Mesendoderm (in vitro differentiated cells): ENCODE measurements around the gene BCL11A.

Source experiments
- DNase-seq: peaks from one replicate; pipeline ENCODE4 v3.0.0; 2013
- H2AK5ac ChIP-seq: 2 replicates; pipeline ENCODE4 v1.6.1; 2013; ENCODE audit warnings: low read length, inconsistent platforms
- H2BK120ac ChIP-seq: 2 replicates; pipeline ENCODE4 v1.6.1; 2013; ENCODE audit warnings: low read depth, mild to moderate bottlenecking, low read length, moderate library complexity, mixed read lengths
- H2BK15ac ChIP-seq: replicated peaks from 2 replicates; pipeline ENCODE4 v1.6.1; 2013; ENCODE audit warnings: low read depth, mild to moderate bottlenecking, moderate library complexity
- H2BK5ac ChIP-seq: 2 replicates; pipeline ENCODE4 v1.6.1; 2013; ENCODE audit warnings: low read length, inconsistent platforms
- H3K18ac ChIP-seq: 2 replicates; pipeline ENCODE4 v1.6.1; 2013; ENCODE audit warnings: mild to moderate bottlenecking, low read length, mixed read lengths
- H3K23ac ChIP-seq: one replicate; pipeline ENCODE4 v1.6.1; 2013; ENCODE audit warnings: low read length
- H3K27ac ChIP-seq: 2 replicates; pipeline ENCODE4 v1.5.1; 2013; ENCODE audit warnings: low read depth, mild to moderate bottlenecking, inconsistent platforms, low read length, moderate library complexity
- H3K27me3 ChIP-seq: 2 replicates; pipeline ENCODE4 v1.6.1; 2013; ENCODE audit warnings: low read length, control low read depth, mild to moderate bottlenecking, inconsistent platforms; ENCODE audit not compliant: insufficient read depth, poor library complexity
- H3K36me3 ChIP-seq: 2 replicates; pipeline ENCODE4 v1.6.1; 2013; ENCODE audit warnings: low read length, inconsistent platforms; ENCODE audit not compliant: control insufficient read depth, insufficient read depth
- H3K4ac ChIP-seq: one replicate; pipeline ENCODE4 v1.6.1; 2013; ENCODE audit warnings: low read depth, mild to moderate bottlenecking, low read length, moderate library complexity
- H3K4me1 ChIP-seq: 2 replicates; pipeline ENCODE4 v1.6.1; 2013; ENCODE audit warnings: low read depth, low read length, inconsistent platforms; ENCODE audit not compliant: control insufficient read depth
- H3K4me2 ChIP-seq: 2 replicates; pipeline ENCODE4 v1.6.1; 2013; ENCODE audit warnings: low read length
- H3K4me3 ChIP-seq: 2 replicates; pipeline ENCODE4 v1.5.1; 2013; ENCODE audit warnings: mild to moderate bottlenecking, low read length
- H3K56ac ChIP-seq: one replicate; pipeline ENCODE4 v1.6.1; 2013; ENCODE audit warnings: low read length
- H3K79me1 ChIP-seq: 2 replicates; pipeline ENCODE4 v1.6.1; 2013; ENCODE audit warnings: low read length, inconsistent platforms
- H3K79me2 ChIP-seq: 2 replicates; pipeline ENCODE4 v1.6.1; 2013; ENCODE audit warnings: mild to moderate bottlenecking, low read length; ENCODE audit not compliant: control insufficient read depth, insufficient read depth
- H3K9ac ChIP-seq: 2 replicates; pipeline ENCODE4 v1.6.1; 2013; ENCODE audit warnings: low read length, inconsistent platforms
- H4K5ac ChIP-seq: one replicate; pipeline ENCODE4 v1.6.1; 2013; ENCODE audit warnings: low read length
- H4K8ac ChIP-seq: one replicate; pipeline ENCODE4 v1.6.1; 2013; ENCODE audit warnings: low read depth, mild to moderate bottlenecking, control low read depth, low read length, moderate library complexity
- WGBS: extraction: QIAGEN DNeasy Blood & Tissue Kit; methylation state at CpG from one replicate; pipeline ENCODE4 v1.1.7; 2013; ENCODE audit warnings: low lambda C conversion rate, missing lambda C conversion rate; ENCODE audit not compliant: insufficient coverage; ENCODE audit errors: extremely low coverage; 5-methylcytosine and 5-hydroxymethylcytosine counted together

Gene BCL11A

GRCh38 chr2:60479226-60480088 is 74.0 kb downstream of the BCL11A start:
- Histone ChIP-seq H3K79me2 (peaks cover 29% of the 10 kb centered on the region), H3K9ac (no peak overlapping the region), H3K23ac (no peak overlapping the region), H3K4me2 (no peak overlapping the region), H4K5ac (no peak overlapping the region), H3K56ac (no peak overlapping the region), H3K4me3 (no peak overlapping the region), H3K4ac (no peak overlapping the region), H3K36me3 (no peaks in the 10 kb centered on the region), H2BK15ac (no peak overlapping the region), H3K18ac (no peak overlapping the region), H3K27me3 (no peaks in the 10 kb centered on the region), H2BK120ac (no peak overlapping the region), H3K4me1 (peaks cover 16% of the 10 kb centered on the region), H3K79me1 (peaks cover 22% of the 10 kb centered on the region), H2BK5ac (no peak overlapping the region), H4K8ac (no peak overlapping the region), H2AK5ac (no peak overlapping the region), H3K27ac (no peak overlapping the region)
- no CpG with 5 or more reads among the region's 22 CpGs for WGBS
- no peak for DNase-seq

DNA sequence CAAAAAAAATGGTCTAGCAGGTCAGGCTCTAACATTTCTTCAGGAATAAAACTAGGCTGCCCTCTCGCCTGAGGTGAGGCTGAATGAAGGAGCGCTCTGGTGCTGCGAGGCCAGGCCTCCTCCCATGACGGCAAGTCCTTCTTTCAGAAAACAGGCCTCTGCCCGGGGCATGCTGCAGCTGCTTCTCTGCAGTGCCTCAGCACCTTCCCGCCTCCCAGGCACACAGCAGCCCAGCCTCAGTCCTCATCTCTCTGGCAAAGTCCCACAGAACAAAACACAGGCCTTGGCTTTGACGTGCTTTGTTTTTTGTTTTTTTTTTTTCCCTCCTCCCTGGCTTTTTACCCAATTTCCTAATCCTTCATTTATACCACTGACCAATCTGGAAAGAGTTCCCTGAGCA is 74.8 kb downstream of the BCL11A start:
- Histone ChIP-seq H3K18ac (no peak overlapping the region), H4K8ac (no peak overlapping the region), H2BK5ac (no peak overlapping the region), H3K27ac (no peak overlapping the region), H3K4ac (no peak overlapping the region), H2BK120ac (no peak overlapping the region), H2AK5ac (no peak overlapping the region), H3K4me3 (no peak overlapping the region), H3K9ac (no peak overlapping the region), H4K5ac (no peak overlapping the region), H3K4me1 (peaks cover 12% of the 10 kb centered on the region), H3K23ac (no peak overlapping the region), H2BK15ac (no peak overlapping the region), H3K27me3 (no peaks in the 10 kb centered on the region), H3K79me1 (peaks cover 22% of the 10 kb centered on the region), H3K4me2 (no peak overlapping the region), H3K36me3 (no peaks in the 10 kb centered on the region), H3K56ac (no peak overlapping the region), H3K79me2 (peaks cover 29% of the 10 kb centered on the region)
- no CpG with 5 or more reads among the region's 7 CpGs for WGBS
- DNase-seq = no peak

DNA sequence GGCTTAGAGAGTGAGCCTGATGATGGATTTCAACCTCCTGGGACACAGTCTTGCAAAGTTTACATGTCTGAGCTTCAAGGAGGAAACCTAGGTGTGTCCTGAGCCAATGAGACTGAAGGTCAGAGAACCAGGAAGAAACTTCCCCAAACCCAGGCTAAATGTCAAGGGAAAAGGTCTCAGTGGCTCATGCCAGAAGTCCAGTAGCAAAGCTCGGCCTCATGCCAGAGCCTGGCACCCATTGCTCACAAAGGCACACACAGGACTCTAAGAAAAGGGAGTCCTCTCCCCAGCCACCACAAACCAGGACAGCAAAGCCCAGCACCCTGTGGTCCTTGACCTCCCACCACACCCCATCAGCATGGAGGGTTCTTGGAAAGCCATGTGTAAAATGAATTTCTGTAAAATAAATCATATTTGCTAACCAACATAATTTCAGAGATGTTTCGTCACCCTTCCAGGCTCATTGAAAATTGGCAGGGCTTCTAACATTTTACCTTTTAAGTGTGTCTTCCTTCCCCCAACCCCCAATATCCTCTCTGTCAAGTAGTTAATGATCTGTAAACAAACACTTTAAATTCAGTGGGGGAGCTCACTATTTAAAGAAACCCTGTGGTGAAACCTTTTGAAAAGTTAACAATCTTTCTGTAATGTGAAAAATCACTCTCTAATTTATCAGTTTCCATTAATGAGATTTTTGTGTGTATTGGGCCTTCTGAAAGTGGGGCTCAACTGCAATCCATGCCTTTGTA is 77.1 kb downstream of the BCL11A start:
- Histone ChIP-seq H2AK5ac (peak overlapping the region; percentile 18), H2BK120ac (no peak overlapping the region), H3K79me1 (peaks cover 24% of the 10 kb centered on the region), H3K4me2 (no peak overlapping the region), H3K9ac (no peak overlapping the region), H3K4ac (no peak overlapping the region), H3K56ac (no peak overlapping the region), H3K27me3 (no peaks in the 10 kb centered on the region), H2BK15ac (no peak overlapping the region), H2BK5ac (no peak overlapping the region), H3K27ac (no peak overlapping the region), H3K4me1 (peaks cover 16% of the 10 kb centered on the region), H3K4me3 (no peak overlapping the region), H3K36me3 (no peaks in the 10 kb centered on the region), H4K8ac (no peak overlapping the region), H4K5ac (no peak overlapping the region), H3K79me2 (peaks cover 31% of the 10 kb centered on the region), H3K18ac (peak overlapping the region; percentile 33), H3K23ac (no peak overlapping the region)
- DNase-seq = no peak
- WGBS = no CpG with 5 or more reads among the region's 2 CpGs

DNA sequence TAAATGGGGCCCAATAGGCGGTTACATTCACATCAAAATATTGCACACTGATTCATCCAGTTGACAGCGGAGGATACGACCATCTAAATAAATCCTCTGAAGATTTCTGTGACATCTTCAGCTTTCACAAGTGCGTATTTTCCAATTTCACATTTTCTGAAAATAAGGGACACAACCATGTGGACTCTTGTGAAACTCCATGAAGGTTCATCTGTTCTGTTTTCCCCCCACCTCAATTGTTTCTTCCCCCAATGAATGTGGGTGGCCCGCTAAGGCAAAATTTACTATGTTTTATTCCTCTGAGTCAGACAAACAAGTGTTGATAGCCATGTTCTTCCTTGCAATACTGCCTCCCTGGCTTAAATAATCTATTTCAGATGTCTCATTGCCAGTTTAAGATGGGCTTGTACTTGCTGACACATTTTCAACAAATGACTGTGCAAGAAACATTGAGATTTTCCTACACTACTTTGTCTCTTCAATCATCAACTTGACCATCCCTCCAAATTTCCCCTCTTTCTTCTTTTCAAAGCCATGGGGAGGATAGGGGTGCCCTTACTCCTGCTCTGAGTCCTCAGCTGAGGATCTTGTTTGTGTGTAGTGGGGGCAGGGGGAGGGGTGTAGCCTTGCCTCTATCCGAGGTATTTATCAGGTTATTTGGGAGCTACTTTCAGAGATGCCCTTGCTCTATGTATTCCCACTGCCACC is 78.2 kb downstream of the BCL11A start:
- Histone ChIP-seq H3K9ac (no peak overlapping the region), H3K18ac (no peak overlapping the region), H3K23ac (no peak overlapping the region), H2AK5ac (no peak overlapping the region), H2BK15ac (no peak overlapping the region), H4K5ac (no peak overlapping the region), H3K27me3 (no peaks in the 10 kb centered on the region), H3K4me1 (peaks cover 21% of the 10 kb centered on the region), H3K4me3 (no peak overlapping the region), H3K56ac (no peak overlapping the region), H3K36me3 (no peaks in the 10 kb centered on the region), H2BK5ac (no peak overlapping the region), H4K8ac (no peak overlapping the region), H3K27ac (no peak overlapping the region), H2BK120ac (no peak overlapping the region), H3K4me2 (no peak overlapping the region), H3K79me2 (peaks cover 33% of the 10 kb centered on the region), H3K79me1 (peaks cover 25% of the 10 kb centered on the region), H3K4ac (no peak overlapping the region)
- WGBS = no CpG with 5 or more reads among the region's 6 CpGs
- no peak for DNase-seq

GRCh38 chr2:60474301-60474700 is 79.2 kb downstream of the BCL11A start:
- Histone ChIP-seq H3K18ac (no peak overlapping the region), H3K27ac (no peak overlapping the region), H3K79me1 (peaks cover 25% of the 10 kb centered on the region), H3K4me2 (no peak overlapping the region), H3K4me3 (no peak overlapping the region), H3K56ac (no peak overlapping the region), H2BK15ac (no peak overlapping the region), H3K27me3 (no peaks in the 10 kb centered on the region), H2BK120ac (no peak overlapping the region), H2BK5ac (no peak overlapping the region), H3K4ac (no peak overlapping the region), H4K5ac (no peak overlapping the region), H3K4me1 (peaks cover 21% of the 10 kb centered on the region), H2AK5ac (no peak overlapping the region), H3K9ac (no peak overlapping the region), H3K79me2 (peaks cover 31% of the 10 kb centered on the region), H3K23ac (no peak overlapping the region), H4K8ac (no peak overlapping the region), H3K36me3 (no peaks in the 10 kb centered on the region)
- no CpG with 5 or more reads among the region's 2 CpGs for WGBS
- DNase-seq = no peak
